A549 (cell line): ENCODE measurements around the gene STAMBP. TPM values are rescaled to one million over a fixed set of nuclear protein-coding genes. Genes with fewer than 3 reads are reported as not detected.

Experiments
- ATAC-seq, 2 experiments: fragments of 200-7000 bp in 1 of 2; fragments of >200 bp in 1 of 2; cut with Nextera tagmentation in 1 of 2; cut with Tn5 transposase in 1 of 2; 3 replicates each; pipeline versions ENCODE4 v1.8.0 to v1.9.1; 2018 to 2020; ENCODE audit warnings: mild to moderate bottlenecking in 1 of 2, moderate library complexity in 1 of 2
- CTCF ChIA-PET: fragments of 300-600 bp; sonication (Branson Sonifier 250); formaldehyde crosslinking; extraction: SDS; loops from one replicate; lab custom pipeline; 2021; ENCODE audit warnings: antibody characterized with exemption, inconsistent platforms; lab: Yijun Ruan, JAX
- POLR2A ChIA-PET: fragments of 350-600 bp; formaldehyde crosslinking; extraction: SDS; loops from one replicate; lab custom pipeline; 2021; ENCODE audit warnings: antibody characterized with exemption, inconsistent platforms; lab: Yijun Ruan, JAX
- DNase-seq, 2 experiments: peaks; one replicate each; pipeline versions ENCODE4 v3.0.0 to v3.0.0-alpha.2; 2011 to 2016; ENCODE audit warnings: low read depth in 1 of 2, low spot score in 1 of 2
- FAIRE-seq: peaks from 2 replicates; lab custom pipeline; 2011; peaks lifted over from hg19 to GRCh38; lab: Jason Lieb, UNC
- H3K27ac ChIP-seq, 2 experiments: fragments of >200 bp; sonication (Bioruptor Twin); formaldehyde crosslinking; 3 replicates each; pipeline ENCODE4 v1.5.1; 2016 to 2017
- H3K4me1 ChIP-seq: fragments of >200 bp; sonication (Bioruptor Twin); formaldehyde crosslinking; 3 replicates; pipeline ENCODE4 v1.6.1; 2016
- H3K4me2 ChIP-seq: fragments of >200 bp; sonication (Bioruptor Twin); formaldehyde crosslinking; 3 replicates; pipeline ENCODE4 v1.6.1; 2016
- H3K4me3 ChIP-seq: fragments of >200 bp; sonication (Bioruptor Twin); formaldehyde crosslinking; 3 replicates; pipeline ENCODE4 v1.5.1; 2016
- H3K9me3 ChIP-seq: fragments of >200 bp; sonication (Bioruptor Twin); formaldehyde crosslinking; 3 replicates; pipeline ENCODE4 v1.6.1; 2016
- EHMT2 ChIP-seq: fragments of 200-600 bp; sonication (generic); IDR thresholded peaks from 2 replicates; pipeline ENCODE4 v1.6.1; 2016; ENCODE audit warnings: antibody characterized with exemption, low read depth, mild to moderate bottlenecking, moderate library complexity
- FOSB ChIP-seq: fragments of 250-450 bp; sonication (Bioruptor Pico); IDR thresholded peaks from 2 replicates; pipeline ENCODE4 v1.5.0; 2020; ENCODE audit warnings: mild to moderate bottlenecking, moderate library complexity
- HOXB5 ChIP-seq: fragments of 250-450 bp; sonication (Bioruptor Pico); IDR thresholded peaks from 2 replicates; pipeline ENCODE4 v1.5.0; 2020; ENCODE audit warnings: mild to moderate bottlenecking, moderate library complexity
- JUN ChIP-seq, 2 experiments: fragments of >200 bp; sonication (Bioruptor Twin); formaldehyde crosslinking; IDR thresholded peaks; 2 replicates in 1 of 2; 3 replicates in 1 of 2; pipeline ENCODE4 v1.6.1; 2016 to 2017
- JUNB ChIP-seq: fragments of >200 bp; sonication (Bioruptor Twin); formaldehyde crosslinking; IDR thresholded peaks from 2 replicates; pipeline ENCODE4 v1.6.1; 2016
- KDM1A ChIP-seq: fragments of 200-600 bp; sonication (generic); IDR thresholded peaks from 2 replicates; pipeline ENCODE4 v1.6.1; 2016; ENCODE audit warnings: low read depth, mild to moderate bottlenecking
- KDM5A ChIP-seq: fragments of 200-600 bp; sonication (generic); IDR thresholded peaks from 2 replicates; pipeline ENCODE4 v1.6.1; 2016; ENCODE audit warnings: antibody characterized with exemption, mild to moderate bottlenecking
- NPAS2 ChIP-seq: fragments of 250-450 bp; sonication (Bioruptor Pico); IDR thresholded peaks from 2 replicates; pipeline ENCODE4 v1.8.0; 2022; ENCODE audit warnings: mild to moderate bottlenecking, moderate library complexity, borderline replicate concordance
- PHF8 ChIP-seq: fragments of 200-600 bp; sonication (generic); IDR thresholded peaks from 2 replicates; pipeline ENCODE4 v1.6.1; 2016; ENCODE audit warnings: low read depth, mild to moderate bottlenecking, antibody characterized with exemption, moderate library complexity, borderline replicate concordance
- POLR2A ChIP-seq: IDR thresholded peaks from 2 replicates; pipeline ENCODE4 v1.6.1; 2012; ENCODE audit warnings: mild to moderate bottlenecking, low read length
- POLR2AphosphoS2 ChIP-seq: conservative IDR thresholded peaks from 2 replicates; pipeline ENCODE4 v1.6.1; 2012; ENCODE audit warnings: low read length, improper control_type of control experiment, inconsistent platforms
- RAD21 ChIP-seq, 2 experiments: fragments of >200 bp in 1 of 2; sonication (Bioruptor Twin) in 1 of 2; formaldehyde crosslinking in 1 of 2; IDR thresholded peaks in 1 of 2; conservative IDR thresholded peaks in 1 of 2; 2 replicates in 1 of 2; 3 replicates in 1 of 2; pipeline ENCODE4 v1.6.1; 2012 to 2018; ENCODE audit warnings: inconsistent platforms in 1 of 2
- RNF2 ChIP-seq: fragments of 200-600 bp; sonication (generic); IDR thresholded peaks from 2 replicates; pipeline ENCODE4 v1.6.1; 2016; ENCODE audit warnings: low read depth, mild to moderate bottlenecking, antibody characterized with exemption, moderate library complexity, borderline replicate concordance
- SMC3 ChIP-seq: fragments of >200 bp; sonication (Bioruptor Twin); formaldehyde crosslinking; IDR thresholded peaks from 3 replicates; pipeline ENCODE4 v1.6.1; 2018; ENCODE audit warnings: inconsistent platforms
- TFCP2L1 ChIP-seq: fragments of 250-450 bp; sonication (Bioruptor Pico); IDR thresholded peaks from 2 replicates; pipeline ENCODE4 v1.5.0; 2021; ENCODE audit warnings: mild to moderate bottlenecking
- ZFP36 ChIP-seq: fragments of 450-650 bp; IDR thresholded peaks from 2 replicates; pipeline ENCODE4 v1.6.1; 2014; ENCODE audit warnings: borderline replicate concordance; ENCODE audit not compliant: partially characterized antibody
- WGBS: methylation state at CpG from one replicate; pipeline ENCODE4 v1.1.6; 2017; ENCODE audit errors: missing lambda C conversion rate; 5-methylcytosine and 5-hydroxymethylcytosine counted together
- polyA plus RNA-seq, 4 experiments: library from polyadenylated mRNA; depleted of rRNA in 3 of 4; stranded (reverse); fragments of >200 nt; fragmentation: RNase III in 1 of 4; extraction: RNeasy Plus Mini Kit Qiagen cat#74134 plus additional on column Dnase treatment in 1 of 4; gene quantifications; 2 replicates in 3 of 4; 3 replicates in 1 of 4; pipeline ENCODE4 v1.2.3, GENCODE V29; 2011 to 2017
- TF ChIP-seq, protein P1 (sequence below): fragments of >200 bp; sonication (Bioruptor Twin); formaldehyde crosslinking; IDR thresholded peaks from 3 replicates; pipeline ENCODE4 v1.5.1; 2016

The STAMBP gene
- polyA plus RNA-seq, 2 of the 4 experiments (the other 2 are of a cell fraction): 44.4 to 96.3 TPM

- no peaks in the 10 kb centered on the region for H3K9me3 ChIP-seq
- H3K4me3 ChIP-seq: no peak overlapping the region
- 36% methylated on average over 3 of the region's 3 CpGs for WGBS
- ATAC-seq (no peak), FAIRE-seq (no peak), DNase-seq (no peak)
- ChIA-PET POLR2A (no interaction called here), CTCF (interaction anchor here (1.0 to 1.8 kb wide), 2 partner anchors 9 to 35 kb away, joined by 4 read pairs; no protein-coding TSS in a partner anchor)
- no peak overlapping the region for H3K4me2 ChIP-seq
- TF ChIP-seq EHMT2 (no peak), RNF2 (no peak), FOSB (CRISPR knock-in tag) (no peak), ZFP36 (no peak)
- no peaks in the 10 kb centered on the region for H3K4me1 ChIP-seq
- H3K27ac ChIP-seq: no peak overlapping the region
These were observed 90.1 kb downstream of the STAMBP start for GRCh38 chr2:73918856-73919255.

GRCh38 chr2:73919596-73920228 lies 91.0 kb downstream of the STAMBP start:
- H3K4me1 ChIP-seq: no peaks in the 10 kb centered on the region
- ChIA-PET POLR2A (no interaction called here), CTCF (interaction anchor here (1.3 kb wide), 2 partner anchors 11 to 18 kb away, joined by 3 read pairs; no protein-coding TSS in a partner anchor)
- no peak for FAIRE-seq
- H3K9me3 ChIP-seq: no peaks in the 10 kb centered on the region
- TF ChIP-seq NPAS2 (CRISPR knock-in tag) (no peak), SMC3 (no peak), JUNB (no peak), RAD21 (conservative IDR thresholded peaks at IDR 0.05 in 1 of 2, IDR thresholded peaks at IDR 0.05 in 1 of 2) (no peak), EHMT2 (no peak), JUN (IDR thresholded peaks at IDR 0.05) (no peak), PHF8 (no peak), TFCP2L1 (CRISPR knock-in tag) (no peak), POLR2AphosphoS2 (no peak), KDM1A (no peak)
- TF ChIP-seq, protein P1, sequence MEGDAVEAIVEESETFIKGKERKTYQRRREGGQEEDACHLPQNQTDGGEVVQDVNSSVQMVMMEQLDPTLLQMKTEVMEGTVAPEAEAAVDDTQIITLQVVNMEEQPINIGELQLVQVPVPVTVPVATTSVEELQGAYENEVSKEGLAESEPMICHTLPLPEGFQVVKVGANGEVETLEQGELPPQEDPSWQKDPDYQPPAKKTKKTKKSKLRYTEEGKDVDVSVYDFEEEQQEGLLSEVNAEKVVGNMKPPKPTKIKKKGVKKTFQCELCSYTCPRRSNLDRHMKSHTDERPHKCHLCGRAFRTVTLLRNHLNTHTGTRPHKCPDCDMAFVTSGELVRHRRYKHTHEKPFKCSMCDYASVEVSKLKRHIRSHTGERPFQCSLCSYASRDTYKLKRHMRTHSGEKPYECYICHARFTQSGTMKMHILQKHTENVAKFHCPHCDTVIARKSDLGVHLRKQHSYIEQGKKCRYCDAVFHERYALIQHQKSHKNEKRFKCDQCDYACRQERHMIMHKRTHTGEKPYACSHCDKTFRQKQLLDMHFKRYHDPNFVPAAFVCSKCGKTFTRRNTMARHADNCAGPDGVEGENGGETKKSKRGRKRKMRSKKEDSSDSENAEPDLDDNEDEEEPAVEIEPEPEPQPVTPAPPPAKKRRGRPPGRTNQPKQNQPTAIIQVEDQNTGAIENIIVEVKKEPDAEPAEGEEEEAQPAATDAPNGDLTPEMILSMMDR: no peak
- H3K4me2 ChIP-seq: no peak overlapping the region
- H3K4me3 ChIP-seq: no peak overlapping the region
- no peak for ATAC-seq
- 62% methylated on average over 7 of the region's 7 CpGs for WGBS
- DNase-seq: no peak
- no peak overlapping the region for H3K27ac ChIP-seq

DNA sequence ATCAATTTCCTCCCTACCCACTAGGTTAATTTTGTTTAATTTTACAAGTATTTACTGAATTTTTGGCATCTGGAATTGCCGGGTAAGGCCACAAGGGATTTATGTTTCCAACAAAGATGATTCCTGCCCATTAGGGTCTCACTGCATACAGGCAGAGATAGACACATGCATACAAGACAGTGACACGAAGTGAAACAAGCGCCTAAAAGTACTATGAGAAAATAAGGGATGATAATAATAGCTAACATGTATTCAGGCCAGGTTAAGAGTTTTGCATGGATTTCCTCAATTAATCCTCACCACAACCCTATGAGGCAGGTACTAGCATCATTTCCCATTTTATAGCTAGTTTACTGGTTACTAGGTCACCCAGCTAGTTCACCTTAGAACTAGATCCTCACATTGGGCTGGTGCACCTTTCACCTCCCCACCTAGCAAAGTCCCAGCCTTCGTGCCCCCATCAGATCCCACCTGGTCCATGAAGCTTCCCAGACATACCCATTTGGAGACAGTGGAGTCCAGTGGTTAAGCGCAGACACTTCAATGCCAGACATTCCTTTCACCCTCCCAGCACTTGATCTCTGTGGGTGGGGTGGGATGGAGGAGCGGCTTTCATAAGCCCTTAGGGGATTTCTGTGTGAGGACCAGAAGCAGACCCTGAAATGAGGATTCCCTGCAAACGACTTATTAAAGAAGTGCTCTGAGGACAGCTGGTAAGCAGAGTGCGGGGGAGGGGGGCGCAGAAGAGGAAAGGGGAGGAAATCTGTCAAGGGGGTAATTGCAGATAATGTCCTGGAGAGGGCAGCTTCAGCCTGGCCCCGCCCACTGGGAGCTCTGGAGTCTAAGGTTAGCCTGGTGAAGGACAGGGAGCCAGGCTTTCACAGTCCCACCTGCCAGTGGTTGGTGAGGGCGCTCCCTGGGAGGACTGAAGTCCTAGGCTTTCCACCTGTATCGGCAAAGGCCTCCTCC lies 92.1 kb downstream of the STAMBP start:
- 59% methylated on average over 12 of the region's 12 CpGs for WGBS
- TF ChIP-seq JUNB (no peak), KDM5A (no peak), HOXB5 (CRISPR knock-in tag) (no peak), RAD21 (conservative IDR thresholded peaks at IDR 0.05 in 1 of 2, IDR thresholded peaks at IDR 0.05 in 1 of 2) (peak in 1 of 2 experiments; percentile 16; a peak in 1 of 5 replicates), SMC3 (no peak), POLR2A (no peak)
- no peak overlapping the region for H3K4me2 ChIP-seq
- ChIA-PET CTCF (interaction anchor here (0.6 to 3.5 kb wide), 6 partner anchors 9 to 200 kb away, joined by 3 to 13 read pairs (median 3); no protein-coding TSS in a partner anchor), POLR2A (no interaction called here)
- peak; percentile 56 to 70 for DNase-seq
- ATAC-seq: peak; percentile 71 to 87
- H3K9me3 ChIP-seq: no peaks in the 10 kb centered on the region
- no peak overlapping the region for H3K27ac ChIP-seq
- H3K4me1 ChIP-seq: peaks cover 2% of the 10 kb centered on the region
- no peak overlapping the region for H3K4me3 ChIP-seq
- FAIRE-seq: no peak
